ENCODE results near the gene LPIN3. TPM values are rescaled to one million over a fixed set of nuclear protein-coding genes. Genes with fewer than 3 reads are reported as not detected.

Gene LPIN3
- total and polyA plus RNA-seq, 2 of the 8 experiments (the other 6 are each of a cell fraction or from before 2014, with no cell fraction given): 3.7 to 3.9 TPM

DNA sequence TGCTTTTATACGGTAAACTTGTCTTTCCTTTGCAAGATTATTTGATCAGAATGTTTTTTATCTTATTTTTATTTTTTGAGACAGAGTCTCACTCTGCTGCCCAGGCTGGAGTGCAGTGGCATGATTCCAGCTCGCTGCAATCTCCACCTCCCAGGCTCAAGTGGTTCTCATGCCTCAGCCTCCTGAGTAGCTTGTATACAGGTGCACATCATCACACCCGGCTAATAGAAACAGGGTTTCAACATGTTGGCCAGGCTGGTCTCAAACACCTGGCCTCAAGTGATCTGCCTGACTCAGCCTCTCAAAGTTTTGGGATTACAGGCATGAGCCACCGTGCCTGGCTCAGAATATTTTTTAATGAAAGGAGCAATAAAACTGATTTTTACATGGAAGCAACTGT is 8.9 kb upstream of the LPIN3 start (continued):
- TF ChIP-seq, protein P1, sequence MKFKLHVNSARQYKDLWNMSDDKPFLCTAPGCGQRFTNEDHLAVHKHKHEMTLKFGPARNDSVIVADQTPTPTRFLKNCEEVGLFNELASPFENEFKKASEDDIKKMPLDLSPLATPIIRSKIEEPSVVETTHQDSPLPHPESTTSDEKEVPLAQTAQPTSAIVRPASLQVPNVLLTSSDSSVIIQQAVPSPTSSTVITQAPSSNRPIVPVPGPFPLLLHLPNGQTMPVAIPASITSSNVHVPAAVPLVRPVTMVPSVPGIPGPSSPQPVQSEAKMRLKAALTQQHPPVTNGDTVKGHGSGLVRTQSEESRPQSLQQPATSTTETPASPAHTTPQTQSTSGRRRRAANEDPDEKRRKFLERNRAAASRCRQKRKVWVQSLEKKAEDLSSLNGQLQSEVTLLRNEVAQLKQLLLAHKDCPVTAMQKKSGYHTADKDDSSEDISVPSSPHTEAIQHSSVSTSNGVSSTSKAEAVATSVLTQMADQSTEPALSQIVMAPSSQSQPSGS (IDR thresholded peaks at IDR 0.05; ENCODE audit: low read length): no peak
- no peak for TF ChIP-seq RAD21 (IDR thresholded peaks at IDR 0.05 in 1 of 2, conservative IDR thresholded peaks at IDR 0.05 in 1 of 2; ENCODE audit: low read depth in 2 of 2, low read length in 2 of 2)
- no peak for TF ChIP-seq POLR2AphosphoS5 (IDR thresholded peaks at IDR 0.05; ENCODE audit: low read depth, low read length)

Data from H1 (cell line).